H1 (cell line): ENCODE measurements around the gene FDPS. TPM values are rescaled to one million over a fixed set of nuclear protein-coding genes. Genes with fewer than 3 reads are reported as not detected.

Experiments used
- CTCF ChIA-PET: fragments of 300-600 bp; sonication (Branson Sonifier 250); formaldehyde crosslinking; loops from one replicate; lab custom pipeline; 2021; ENCODE audit not compliant: partially characterized antibody; lab: Charles Lee
- POLR2A ChIA-PET: fragments of 300-600 bp; sonication (Branson Sonifier 250); formaldehyde crosslinking; loops from one replicate; lab custom pipeline; 2021; ENCODE audit warnings: inconsistent platforms; ENCODE audit not compliant: partially characterized antibody; lab: Charles Lee
- DNase-seq, 2 experiments: peaks; one replicate each; pipeline versions ENCODE4 v3.0.0 to v3.0.0-alpha.2; 2010 to 2022; ENCODE audit warnings: low spot score in 2 of 2, low read depth in 1 of 2, mixed read lengths in 1 of 2
- FAIRE-seq: peaks from 2 replicates; lab custom pipeline; 2011; peaks lifted over from hg19 to GRCh38; lab: Jason Lieb, UNC
- H2AFZ ChIP-seq: 2 replicates; pipeline ENCODE4 v1.8.1; 2012; ENCODE audit warnings: low read length, inconsistent platforms
- H2AK5ac ChIP-seq: 2 replicates; pipeline ENCODE4 v1.6.1; 2013; ENCODE audit warnings: low read depth, low read length
- H2BK120ac ChIP-seq: replicated peaks from 2 replicates; pipeline ENCODE3; 2013; ENCODE audit warnings: low read depth, low read length, inconsistent platforms
- H2BK12ac ChIP-seq: 2 replicates; pipeline ENCODE4 v1.6.1; 2013; ENCODE audit warnings: low read depth, low read length
- H2BK15ac ChIP-seq: 2 replicates; pipeline ENCODE4 v1.6.1; 2013; ENCODE audit warnings: low read length
- H2BK20ac ChIP-seq: 2 replicates; pipeline ENCODE4 v1.6.1; 2013; ENCODE audit warnings: low read length
- H2BK5ac ChIP-seq: 2 replicates; pipeline ENCODE4 v1.6.1; 2013; ENCODE audit warnings: low read depth, low read length
- H3K14ac ChIP-seq: 2 replicates; pipeline ENCODE4 v1.6.1; 2013; ENCODE audit warnings: inconsistent platforms; ENCODE audit not compliant: insufficient read length
- H3K18ac ChIP-seq: 2 replicates; pipeline ENCODE4 v1.6.1; 2013; ENCODE audit warnings: low read length; ENCODE audit errors: extremely low read depth
- H3K23ac ChIP-seq: 2 replicates; pipeline ENCODE4 v1.6.1; 2013; ENCODE audit warnings: inconsistent platforms; ENCODE audit not compliant: insufficient read length
- H3K23me2 ChIP-seq: 2 replicates; pipeline ENCODE4 v1.6.1; 2013; ENCODE audit warnings: low read depth, low read length
- H3K27ac ChIP-seq: 2 replicates; pipeline ENCODE4 v1.6.1; 2011; ENCODE audit warnings: low read depth, low read length, inconsistent platforms
- H3K27me3 ChIP-seq, 4 experiments: replicated peaks in 1 of 4; 1 replicate in 1 of 4; 2 replicates in 3 of 4; pipeline versions ENCODE4 v1.6.1 to v1.8.1; 2011 to 2013; ENCODE audit warnings: low read length in 3 of 4, mild to moderate bottlenecking in 3 of 4, inconsistent platforms in 2 of 4, mixed read lengths in 2 of 4, moderate library complexity in 1 of 4; ENCODE audit not compliant: control insufficient read depth in 3 of 4, insufficient read depth in 3 of 4; ENCODE audit errors: extremely low read depth in 1 of 4
- H3K36me3 ChIP-seq, 4 experiments: 2 replicates each; pipeline versions ENCODE4 v1.6.1 to v1.8.1; 2011 to 2013; ENCODE audit warnings: mild to moderate bottlenecking in 4 of 4, low read length in 3 of 4, moderate library complexity in 2 of 4, control low read depth in 1 of 4, inconsistent platforms in 1 of 4; ENCODE audit not compliant: insufficient read depth in 4 of 4, control insufficient read depth in 2 of 4
- H3K4ac ChIP-seq: replicated peaks from 2 replicates; pipeline ENCODE3; 2013; ENCODE audit warnings: low read length, low read depth, mixed read lengths, inconsistent platforms; ENCODE audit not compliant: insufficient read length
- H3K4me1 ChIP-seq, 4 experiments: replicated peaks in 1 of 4; 1 replicate in 1 of 4; 2 replicates in 3 of 4; pipeline versions ENCODE4 v1.6.1 to v1.8.1; 2011 to 2013; ENCODE audit warnings: low read length in 3 of 4, inconsistent platforms in 2 of 4, mixed read lengths in 1 of 4; ENCODE audit not compliant: insufficient read depth in 4 of 4, control insufficient read depth in 3 of 4
- H3K4me2 ChIP-seq, 2 experiments: 2 replicates each; pipeline versions ENCODE4 v1.6.1 to v1.8.1; 2011 to 2013; ENCODE audit warnings: low read depth in 2 of 2, low read length in 2 of 2, control low read depth in 1 of 2, inconsistent platforms in 1 of 2, mild to moderate bottlenecking in 1 of 2; ENCODE audit not compliant: insufficient read depth in 1 of 2
- H3K4me3 ChIP-seq, 4 experiments: fragments of 200-600, 300-600 bp in 1 of 4; sonication (generic), shearing (Covaris generic), sonication (Bioruptor Twin) in 1 of 4; 2 replicates each; pipeline versions ENCODE4 v1.5.1 to v1.8.1; 2011 to 2016; ENCODE audit warnings: low read length in 4 of 4, low read depth in 3 of 4, control low read depth in 2 of 4, inconsistent platforms in 2 of 4, mild to moderate bottlenecking in 2 of 4, mixed read lengths in 1 of 4, moderate library complexity in 1 of 4; ENCODE audit not compliant: insufficient read depth in 2 of 4; ENCODE audit errors: extremely low read depth in 1 of 4
- H3K56ac ChIP-seq: replicated peaks from 2 replicates; pipeline ENCODE3; 2013; ENCODE audit warnings: low read depth, mild to moderate bottlenecking, mixed read lengths, low read length, inconsistent platforms; ENCODE audit not compliant: insufficient read length
- H3K79me1 ChIP-seq: 2 replicates; pipeline ENCODE4 v1.6.1; 2013; ENCODE audit warnings: low read depth, low read length, control low read depth
- H3K79me2 ChIP-seq, 2 experiments: 2 replicates each; pipeline versions ENCODE4 v1.6.1 to v1.8.1; 2012 to 2013; ENCODE audit warnings: low read length in 2 of 2, mild to moderate bottlenecking in 2 of 2, inconsistent platforms in 1 of 2; ENCODE audit not compliant: insufficient read depth in 2 of 2, control insufficient read depth in 1 of 2
- H3K9ac ChIP-seq, 4 experiments: replicated peaks in 1 of 4; 1 replicate in 1 of 4; 2 replicates in 3 of 4; pipeline versions ENCODE4 v1.6.1 to v1.8.1; 2011 to 2013; ENCODE audit warnings: low read depth in 3 of 4, low read length in 3 of 4, control low read depth in 2 of 4, mild to moderate bottlenecking in 2 of 4, moderate library complexity in 2 of 4, inconsistent platforms in 1 of 4; ENCODE audit errors: extremely low read depth in 1 of 4
- H3K9me3 ChIP-seq, 2 experiments: 2 replicates each; pipeline versions ENCODE4 v1.6.1 to v1.8.1; 2012 to 2013; ENCODE audit warnings: mild to moderate bottlenecking in 2 of 2, moderate library complexity in 2 of 2, control low read depth in 1 of 2, inconsistent platforms in 1 of 2, low read depth in 1 of 2, low read length in 1 of 2, mixed read lengths in 1 of 2; ENCODE audit not compliant: insufficient read depth in 2 of 2
- H4K20me1 ChIP-seq, 2 experiments: replicated peaks in 1 of 2; 2 replicates each; pipeline versions ENCODE3 to v1.8.1; 2011 to 2013; ENCODE audit warnings: inconsistent platforms in 2 of 2, low read length in 2 of 2, mild to moderate bottlenecking in 1 of 2; ENCODE audit not compliant: insufficient read depth in 2 of 2, control insufficient read depth in 1 of 2
- H4K5ac ChIP-seq: 2 replicates; pipeline ENCODE4 v1.6.1; 2013; ENCODE audit warnings: low read length, low read depth, mixed read lengths, inconsistent platforms; ENCODE audit not compliant: insufficient read length
- H4K8ac ChIP-seq: 2 replicates; pipeline ENCODE4 v1.8.0; 2013; ENCODE audit warnings: mild to moderate bottlenecking, moderate library complexity, low read length, inconsistent platforms; ENCODE audit not compliant: insufficient read depth; ENCODE audit errors: extremely low read depth
- H4K91ac ChIP-seq: replicated peaks from 2 replicates; pipeline ENCODE3; 2013; ENCODE audit warnings: low read length, mixed read lengths, inconsistent platforms; ENCODE audit not compliant: insufficient read length
- ASH2L ChIP-seq: fragments of 200-600, 300-600 bp; sonication (generic); IDR thresholded peaks from one replicate; pipeline ENCODE4 v1.7.1; 2017; ENCODE audit warnings: low read length
- CHD1 ChIP-seq: IDR thresholded peaks from 2 replicates; pipeline ENCODE4 v1.6.1; 2012; ENCODE audit warnings: low read depth, low read length, improper control_type of control experiment
- EP300 ChIP-seq, 2 experiments: IDR thresholded peaks; 1 replicate in 1 of 2; 2 replicates in 1 of 2; pipeline ENCODE4 v1.6.1; 2011 to 2012; ENCODE audit warnings: low read depth in 2 of 2, low read length in 2 of 2, mild to moderate bottlenecking in 2 of 2, borderline replicate concordance in 1 of 2, inconsistent platforms in 1 of 2, moderate library complexity in 1 of 2
- HDAC2 ChIP-seq, 2 experiments: fragments of 300-600 bp in 1 of 2; sonication (generic) in 1 of 2; IDR thresholded peaks; 2 replicates each; pipeline ENCODE4 v1.6.1; 2011 to 2012; ENCODE audit warnings: low read depth in 2 of 2, low read length in 2 of 2, mild to moderate bottlenecking in 2 of 2, moderate library complexity in 2 of 2, borderline replicate concordance in 1 of 2, inconsistent platforms in 1 of 2
- RAD21 ChIP-seq, 2 experiments: IDR thresholded peaks in 1 of 2; conservative IDR thresholded peaks in 1 of 2; 2 replicates each; pipeline ENCODE4 v1.6.1; 2011; ENCODE audit warnings: low read depth in 2 of 2, low read length in 2 of 2, improper control_type of control experiment in 1 of 2, inconsistent platforms in 1 of 2, mild to moderate bottlenecking in 1 of 2, moderate library complexity in 1 of 2
- RFX5 ChIP-seq: IDR thresholded peaks from 2 replicates; pipeline ENCODE4 v1.6.1; 2011; ENCODE audit warnings: low read depth, low read length, improper control_type of control experiment, borderline replicate concordance
- SIN3A ChIP-seq, 2 experiments: IDR thresholded peaks in 1 of 2; conservative IDR thresholded peaks in 1 of 2; 2 replicates each; pipeline ENCODE4 v1.6.1; 2011 to 2012; ENCODE audit warnings: low read length in 2 of 2, improper control_type of control experiment in 1 of 2, low read depth in 1 of 2, mild to moderate bottlenecking in 1 of 2
- TCF12 ChIP-seq: IDR thresholded peaks from 2 replicates; pipeline ENCODE4 v1.6.1; 2011; ENCODE audit warnings: low read depth, mild to moderate bottlenecking, low read length
- ZNF274 ChIP-seq: IDR thresholded peaks from 2 replicates; pipeline ENCODE4 v1.7.0; 2012; ENCODE audit warnings: low read length, borderline replicate concordance; ENCODE audit errors: extremely low read depth
- WGBS, 2 experiments: shearing (Covaris generic) in 1 of 2; methylation state at CpG; one replicate each; pipeline versions ENCODE4 v1.1.6 to v1.1.7; 2013 to 2015; ENCODE audit warnings: low lambda C conversion rate in 2 of 2, mixed read lengths in 2 of 2, inconsistent platforms in 1 of 2, low coverage in 1 of 2, missing lambda C conversion rate in 1 of 2; ENCODE audit not compliant: insufficient replicate concordance in 2 of 2, insufficient coverage in 1 of 2, insufficient read length in 1 of 2; ENCODE audit errors: extremely low coverage in 1 of 2, missing lambda C conversion rate in 1 of 2; 5-methylcytosine and 5-hydroxymethylcytosine counted together
- polyA plus RNA-seq, 7 experiments: library from polyadenylated mRNA; depleted of rRNA in 3 of 7; stranded (reverse) in 5 of 7; unstranded in 2 of 7; fragments of >200 nt in 5 of 7; fragments of 200-250 nt in 2 of 7; gene quantifications; 1 replicate in 5 of 7; 2 replicates in 1 of 7; 4 replicates in 1 of 7; pipeline versions ENCODE4 v1.2.1 to v1.2.3, GENCODE V29; 2011 to 2013; ENCODE audit warnings: missing spikeins in 2 of 7, mixed read lengths in 2 of 7
- total RNA-seq: library from RNA; stranded (reverse); fragmentation: NEBNext Ultra II Directional; extraction: Animal tissue kit (Norgen Biotek cat#: 25700); gene quantifications from 2 replicates; pipeline ENCODE4 v1.2.1, GENCODE V29; 2021

The FDPS gene
- total and polyA plus RNA-seq, 2 of the 8 experiments (the other 6 are each of a cell fraction or from before 2014, with no cell fraction given): 267 to 368 TPM

- Histone ChIP-seq H2BK5ac (peak overlapping the region; percentile 66; the same call in 1 of the 2 replicates), H4K8ac (peak overlapping the region; percentile 89; the same call in 1 of the 2 replicates), H3K27me3 (peaks cover 0 to 5% (median 3%) of the 10 kb centered on the region in 4 experiments; a peak in 4 of 7 replicates), H3K27ac (no peak overlapping the region), H2AK5ac (no peak overlapping the region), H2AFZ (no peak overlapping the region), H4K20me1 (peaks cover 7 to 8% of the 10 kb centered on the region in 2 experiments), H3K36me3 (peaks cover 0 to 24% (median 3%) of the 10 kb centered on the region in 4 experiments; a peak in 7 of 8 replicates), H3K9ac (peak overlapping the region in 3 of 4 experiments; percentile 36 to 54 (median 38); a peak in 5 of 7 replicates), H3K14ac (no peak overlapping the region), H2BK120ac (no peak overlapping the region), H3K4me1 (peaks cover 4 to 26% (median 12%) of the 10 kb centered on the region in 4 experiments; a peak in 6 of 7 replicates), H4K5ac (no peak overlapping the region), H2BK20ac (0 out of 2 replicates have a peak overlapping the region, but pooled peaks have one; percentile 10), H3K79me1 (peaks cover 4% of the 10 kb centered on the region), H3K56ac (no peak overlapping the region), H3K4me2 (peak overlapping the region; percentile 73 to 97), H3K79me2 (peaks cover 0 to 4% of the 10 kb centered on the region in 2 experiments; a peak in 1 of 4 replicates), H3K9me3 (no peaks in the 10 kb centered on the region), H2BK15ac (no peak overlapping the region), H3K23me2 (peaks cover 16% of the 10 kb centered on the region; the same call in 1 of the 2 replicates), H3K4ac (no peak overlapping the region), H3K4me3 (peak overlapping the region; percentile 82 to 95 (median 90)), H3K23ac (no peak overlapping the region), H4K91ac (peak overlapping the region; percentile 30), H2BK12ac (no peak overlapping the region), H3K18ac (peak overlapping the region; percentile 41; the same call in 1 of the 2 replicates)
- TF ChIP-seq HDAC2 (IDR thresholded peaks at IDR 0.05; ENCODE audit: borderline replicate concordance in 1 of 2, low read depth in 2 of 2, low read length in 2 of 2) (no peak), RAD21 (IDR thresholded peaks at IDR 0.05 in 1 of 2, conservative IDR thresholded peaks at IDR 0.05 in 1 of 2; ENCODE audit: low read depth in 2 of 2, low read length in 2 of 2) (no peak), EP300 (IDR thresholded peaks at IDR 0.05; ENCODE audit: borderline replicate concordance in 1 of 2, low read depth in 2 of 2, low read length in 2 of 2) (no peak), RFX5 (no peak), ASH2L (no peak), CHD1 (no peak), SIN3A (conservative IDR thresholded peaks at IDR 0.05 in 1 of 2, IDR thresholded peaks at IDR 0.05 in 1 of 2; ENCODE audit: low read depth in 1 of 2, low read length in 2 of 2) (no peak), ZNF274 (no peak), TCF12 (no peak)
- WGBS, 2 experiments: 78% methylated on average over 6 of the region's 6 CpGs; no CpG with 5 or more reads in 1 of the 2 experiments
- POLR2A ChIA-PET: interaction anchor here (1.3 to 1.6 kb wide), 2 partner anchors 118 to 125 kb away, joined by 5 to 7 read pairs; partner anchors contain the start of genes MTX1 and THBS3
- FAIRE-seq (no peak), DNase-seq (no peak)
- CTCF ChIA-PET: interaction anchor here (0.8 to 15.0 kb wide), 7 partner anchors 9 to 133 kb away, joined by 3 to 227 read pairs (median 7); partner anchors contain the start of gene ENTREP3
Measured at GRCh38 chr1:155325603-155325893, 16.9 kb downstream of the FDPS start.
